SK-N-SH treated with all-trans-retinoic acid at 6 μM for 48 hours (cell line): Measurements from ENCODE around the gene INPP4B.

ENCODE experiments used
- ATAC-seq: fragments of 200-7000 bp; cut with Tn5 transposase; 3 replicates; pipeline ENCODE4 v1.9.1; 2020; ENCODE audit warnings: mild to moderate bottlenecking, moderate library complexity
- ARNTL ChIP-seq: fragments of 450-650 bp; formaldehyde crosslinking; IDR thresholded peaks from 2 replicates; pipeline ENCODE4 v1.5.0; 2020; ENCODE audit warnings: low read depth, mild to moderate bottlenecking, moderate library complexity, borderline replicate concordance
- BACH2 ChIP-seq: fragments of 250-450 bp; sonication (Bioruptor Pico); IDR thresholded peaks from 2 replicates; pipeline ENCODE4 v1.9.0; 2021; ENCODE audit warnings: mild to moderate bottlenecking, borderline replicate concordance
- CSDC2 ChIP-seq: fragments of 250-450 bp; sonication (Bioruptor Pico); IDR thresholded peaks from 2 replicates; pipeline ENCODE4 v1.5.0; 2020; ENCODE audit warnings: mild to moderate bottlenecking, moderate library complexity
- CSRNP3 ChIP-seq: fragments of 250-450 bp; sonication (Bioruptor Pico); IDR thresholded peaks from 2 replicates; pipeline ENCODE4 v1.5.1; 2021; ENCODE audit warnings: mild to moderate bottlenecking, moderate library complexity
- ESRRG ChIP-seq: fragments of 250-450 bp; sonication (Bioruptor Pico); IDR thresholded peaks from 2 replicates; pipeline ENCODE4 v1.6.1; 2021; ENCODE audit warnings: mild to moderate bottlenecking
- GLIS3 ChIP-seq: fragments of 250-450 bp; sonication (Bioruptor Pico); IDR thresholded peaks from 2 replicates; pipeline ENCODE4 v1.5.0; 2020; ENCODE audit warnings: mild to moderate bottlenecking, moderate library complexity
- ISL1 ChIP-seq: fragments of 250-450 bp; sonication (Bioruptor Pico); IDR thresholded peaks from 2 replicates; pipeline ENCODE4 v2.1.2; 2022; ENCODE audit warnings: mild to moderate bottlenecking, moderate library complexity
- OSR1 ChIP-seq: fragments of 250-450 bp; sonication (Bioruptor Pico); IDR thresholded peaks from 2 replicates; pipeline ENCODE4 v1.8.0; 2022; ENCODE audit warnings: moderate library complexity, mild to moderate bottlenecking, inconsistent platforms
- POU6F1 ChIP-seq: fragments of 250-450 bp; sonication (Bioruptor Pico); IDR thresholded peaks from 2 replicates; pipeline ENCODE4 v1.8.0; 2021; ENCODE audit warnings: low read depth, mild to moderate bottlenecking, moderate library complexity, borderline replicate concordance
- PPARA ChIP-seq: fragments of 250-450 bp; sonication (Bioruptor Pico); IDR thresholded peaks from 2 replicates; pipeline ENCODE4 v1.5.0; 2020; ENCODE audit warnings: mild to moderate bottlenecking, borderline replicate concordance
- RARB ChIP-seq: fragments of 250-450 bp; sonication (Bioruptor Pico); IDR thresholded peaks from 2 replicates; pipeline ENCODE4 v1.8.0; 2021; ENCODE audit warnings: mild to moderate bottlenecking, moderate library complexity
- SNAI2 ChIP-seq: fragments of 250-450 bp; sonication (Bioruptor Pico); IDR thresholded peaks from 2 replicates; pipeline ENCODE4 v1.5.0; 2020; ENCODE audit warnings: mild to moderate bottlenecking, moderate library complexity
- TCF4 ChIP-seq: fragments of 250-450 bp; sonication (Bioruptor Pico); IDR thresholded peaks from 2 replicates; pipeline ENCODE4 v1.8.0; 2021; ENCODE audit warnings: mild to moderate bottlenecking, moderate library complexity, borderline replicate concordance
- TOX ChIP-seq: fragments of 250-450 bp; sonication (Bioruptor Pico); IDR thresholded peaks from 2 replicates; pipeline ENCODE4 v1.8.0; 2021; ENCODE audit warnings: mild to moderate bottlenecking, moderate library complexity, borderline replicate concordance
- TSHZ2 ChIP-seq: fragments of 250-450 bp; sonication (Bioruptor Pico); IDR thresholded peaks from 2 replicates; pipeline ENCODE4 v1.5.0; 2020; ENCODE audit warnings: mild to moderate bottlenecking, moderate library complexity
- ZC3H10 ChIP-seq: fragments of 250-450 bp; sonication (Bioruptor Pico); IDR thresholded peaks from 2 replicates; pipeline ENCODE4 v1.5.1; 2021; ENCODE audit warnings: mild to moderate bottlenecking, moderate library complexity
- ZFP3 ChIP-seq: fragments of 250-450 bp; sonication (Bioruptor Pico); IDR thresholded peaks from 2 replicates; pipeline ENCODE4 v1.5.0; 2020; ENCODE audit warnings: mild to moderate bottlenecking, moderate library complexity
- ZFP30 ChIP-seq: fragments of 450-650 bp; formaldehyde crosslinking; IDR thresholded peaks from 2 replicates; pipeline ENCODE4 v1.5.0; 2022; ENCODE audit warnings: mild to moderate bottlenecking, moderate library complexity
- ZNF565 ChIP-seq: fragments of 450-650 bp; formaldehyde crosslinking; conservative IDR thresholded peaks from 2 replicates; pipeline ENCODE4 v1.5.0; 2020; ENCODE audit warnings: low read depth, mild to moderate bottlenecking, moderate library complexity
- ZNF70 ChIP-seq: fragments of 450-650 bp; formaldehyde crosslinking; IDR thresholded peaks from 2 replicates; pipeline ENCODE4 v1.5.0; 2020; ENCODE audit warnings: mild to moderate bottlenecking, moderate library complexity
- TF ChIP-seq, protein P1 (sequence below): fragments of 250-450 bp; sonication (Bioruptor Pico); IDR thresholded peaks from 2 replicates; pipeline ENCODE4 v1.8.0; 2020; ENCODE audit warnings: mild to moderate bottlenecking, moderate library complexity, borderline replicate concordance

INPP4B gene

DNA sequence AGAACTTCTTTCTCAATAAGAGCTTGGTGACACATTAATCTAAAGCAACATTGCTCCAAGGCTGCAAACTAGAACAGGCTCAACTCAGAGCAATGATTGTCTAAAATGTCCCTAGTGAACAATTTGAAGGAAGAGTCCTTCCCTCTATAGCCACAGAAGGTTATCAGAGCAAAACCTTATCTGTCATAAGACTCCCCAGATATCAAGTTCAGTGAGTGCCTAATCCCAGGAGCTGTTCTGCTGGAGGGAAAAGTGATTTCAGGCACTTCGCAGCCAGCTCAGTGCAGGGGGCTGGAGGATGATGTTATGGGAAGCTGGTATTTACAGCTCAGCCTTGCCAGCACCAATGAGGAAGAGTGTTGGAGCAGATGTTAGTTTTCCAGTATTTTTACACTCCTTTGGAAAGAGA is 497.5 kb downstream of the INPP4B start:
- no peak for TF ChIP-seq TOX (CRISPR knock-in tag)
- no peak for TF ChIP-seq OSR1
- no peak for TF ChIP-seq ZC3H10 (CRISPR knock-in tag)
- no peak for TF ChIP-seq TSHZ2 (CRISPR knock-in tag)
- TF ChIP-seq ZNF70 (CRISPR knock-in tag), result no peak
- no peak for TF ChIP-seq ZFP3 (CRISPR knock-in tag)
- no peak for ATAC-seq

- no peak for TF ChIP-seq POU6F1 (CRISPR knock-in tag)
- TF ChIP-seq ZNF70 (CRISPR knock-in tag), result no peak
- no peak for TF ChIP-seq PPARA (CRISPR knock-in tag)
- TF ChIP-seq GLIS3, result no peak
- TF ChIP-seq, protein P1, sequence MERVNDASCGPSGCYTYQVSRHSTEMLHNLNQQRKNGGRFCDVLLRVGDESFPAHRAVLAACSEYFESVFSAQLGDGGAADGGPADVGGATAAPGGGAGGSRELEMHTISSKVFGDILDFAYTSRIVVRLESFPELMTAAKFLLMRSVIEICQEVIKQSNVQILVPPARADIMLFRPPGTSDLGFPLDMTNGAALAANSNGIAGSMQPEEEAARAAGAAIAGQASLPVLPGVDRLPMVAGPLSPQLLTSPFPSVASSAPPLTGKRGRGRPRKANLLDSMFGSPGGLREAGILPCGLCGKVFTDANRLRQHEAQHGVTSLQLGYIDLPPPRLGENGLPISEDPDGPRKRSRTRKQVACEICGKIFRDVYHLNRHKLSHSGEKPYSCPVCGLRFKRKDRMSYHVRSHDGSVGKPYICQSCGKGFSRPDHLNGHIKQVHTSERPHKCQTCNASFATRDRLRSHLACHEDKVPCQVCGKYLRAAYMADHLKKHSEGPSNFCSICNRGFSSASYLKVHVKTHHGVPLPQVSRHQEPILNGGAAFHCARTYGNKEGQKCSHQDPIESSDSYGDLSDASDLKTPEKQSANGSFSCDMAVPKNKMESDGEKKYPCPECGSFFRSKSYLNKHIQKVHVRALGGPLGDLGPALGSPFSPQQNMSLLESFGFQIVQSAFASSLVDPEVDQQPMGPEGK, result no peak
- no peak for TF ChIP-seq TCF4
- TF ChIP-seq ZFP3 (CRISPR knock-in tag), result no peak
- no peak for TF ChIP-seq ZNF565
- TF ChIP-seq ESRRG, result no peak
- no peak for TF ChIP-seq ZFP30
- no peak for TF ChIP-seq ARNTL (CRISPR knock-in tag)
- no peak for TF ChIP-seq TSHZ2 (CRISPR knock-in tag)
- TF ChIP-seq CSRNP3 (CRISPR knock-in tag), result no peak
- no peak for TF ChIP-seq SNAI2 (CRISPR knock-in tag)
- no peak for TF ChIP-seq ZC3H10 (CRISPR knock-in tag)
- no peak for ATAC-seq
Measured at GRCh38 chr4:142347241-142347640, 498.9 kb downstream of the INPP4B start.

- no peak for ATAC-seq
- TF ChIP-seq ZC3H10 (CRISPR knock-in tag) (no peak), ZFP3 (CRISPR knock-in tag) (no peak), GLIS3 (no peak), ESRRG (no peak), TSHZ2 (CRISPR knock-in tag) (no peak), TCF4 (no peak), ZNF565 (no peak), ARNTL (CRISPR knock-in tag) (no peak), ISL1 (CRISPR knock-in tag) (no peak), BACH2 (no peak), CSDC2 (CRISPR knock-in tag) (no peak), CSRNP3 (CRISPR knock-in tag) (no peak), TOX (CRISPR knock-in tag) (no peak), ZFP30 (no peak), ZNF70 (CRISPR knock-in tag) (no peak), RARB (CRISPR knock-in tag) (no peak)
Measured at GRCh38 chr4:142345924-142346323, 500.2 kb downstream of the INPP4B start.
